Activated CD4-positive, alpha-beta T cell treated with anti-CD3 and anti-CD28 coated beads, Interleukin-2, amount 50 U/mL, for 16 hours (primary cell): ENCODE measurements around the gene KCTD14.
"Not testable (repeated sequence)": the region's sequence is repeated elsewhere in the genome, so short reads cannot be mapped to it uniquely, and the experiment has no call there.

Source experiments
- DNase-seq: peaks from one replicate; pipeline ENCODE4 v3.0.0-alpha.2; 2020

KCTD14 gene

GRCh38 chr11:78020246-78020645 is 2.8 kb downstream of the KCTD14 start:
- no peak for DNase-seq

- DNase-seq: no peak
Observed at GRCh38 chr11:78019808-78020207, 3.3 kb downstream of the KCTD14 start.

- DNase-seq: no peak
Observed at GRCh38 chr11:78015878-78016277, 7.2 kb downstream of the KCTD14 start.

GRCh38 chr11:78014937-78015520 is 8.0 kb downstream of the KCTD14 start:
- not testable (repeated sequence) for DNase-seq

GRCh38 chr11:78011301-78011700 is 11.8 kb downstream of the KCTD14 start:
- DNase-seq: no peak

- DNase-seq: no peak
Observed at GRCh38 chr11:78010755-78011154, 12.3 kb downstream of the KCTD14 start.

- DNase-seq: no peak
Observed at GRCh38 chr11:78010304-78010703, 12.8 kb downstream of the KCTD14 start.

GRCh38 chr11:78009062-78009461 is 14.0 kb downstream of the KCTD14 start:
- DNase-seq: no peak

GRCh38 chr11:78000193-78000592 is 22.9 kb downstream of the KCTD14 start:
- peak; percentile 63 for DNase-seq

GRCh38 chr11:77999446-78000030 is 23.5 kb downstream of the KCTD14 start:
- DNase-seq: no peak

GRCh38 chr11:77994434-77995362 is 28.4 kb downstream of the KCTD14 start, which contains the start of gene INTS4:
INTS4 (minus strand) TSS chr11:77994668; CDS start chr11:77994643, 25 bp downstream.
- DNase-seq: peak; percentile 100

- no peak for DNase-seq
Observed at GRCh38 chr11:77993902-77994301, 29.2 kb downstream of the KCTD14 start.

GRCh38 chr11:77990981-77991380 is 32.1 kb downstream of the KCTD14 start:
- DNase-seq: no peak

GRCh38 chr11:77986456-77986855 is 36.6 kb downstream of the KCTD14 start:
- DNase-seq: not testable (repeated sequence)

- no peak for DNase-seq
Observed at GRCh38 chr11:77981346-77981947, 41.6 kb downstream of the KCTD14 start.

GRCh38 chr11:77968337-77968736 is 54.7 kb downstream of the KCTD14 start:
- no peak for DNase-seq

- DNase-seq: no peak
Observed at GRCh38 chr11:77967753-77968152, 55.3 kb downstream of the KCTD14 start.

- no peak for DNase-seq
Observed at GRCh38 chr11:77967121-77967520, 56.0 kb downstream of the KCTD14 start.

GRCh38 chr11:77966338-77966737 is 56.7 kb downstream of the KCTD14 start:
- no peak for DNase-seq
